ENCODE measurements around the gene FAM89A.
"Not testable (repeated sequence)": the region's sequence is repeated elsewhere in the genome, so short reads cannot be mapped to it uniquely, and the experiment has no call there.

FAM89A gene

DNA sequence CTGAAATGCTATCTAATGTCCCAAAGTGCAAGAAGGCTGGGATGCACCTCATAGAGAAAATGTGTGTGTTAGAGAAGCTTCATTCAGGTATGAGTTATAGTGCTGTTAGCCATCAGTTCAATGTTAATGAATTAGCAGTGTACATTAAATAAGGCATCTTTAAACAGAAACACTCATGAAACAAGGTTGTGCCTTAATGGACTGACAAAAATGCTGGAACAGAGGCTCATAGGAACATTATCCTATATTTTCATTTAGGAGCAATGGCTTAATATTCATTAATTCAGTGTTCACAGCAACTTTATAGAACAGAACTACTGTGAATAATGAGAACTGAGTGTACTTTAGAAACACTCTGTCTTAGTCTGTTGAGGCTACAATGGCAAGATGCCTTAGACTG, 15.2 kb upstream of the FAM89A start:
- no peak for DNase-seq (ENCODE audit: low read depth)

GRCh38 chr1:231053493-231054162, 13.6 kb upstream of the FAM89A start:
- peak; percentile 49 for DNase-seq (ENCODE audit: low read depth)

- no peak for DNase-seq (ENCODE audit: low read depth)
These were observed 12.7 kb upstream of the FAM89A start for GRCh38 chr1:231052777-231053176.

DNA sequence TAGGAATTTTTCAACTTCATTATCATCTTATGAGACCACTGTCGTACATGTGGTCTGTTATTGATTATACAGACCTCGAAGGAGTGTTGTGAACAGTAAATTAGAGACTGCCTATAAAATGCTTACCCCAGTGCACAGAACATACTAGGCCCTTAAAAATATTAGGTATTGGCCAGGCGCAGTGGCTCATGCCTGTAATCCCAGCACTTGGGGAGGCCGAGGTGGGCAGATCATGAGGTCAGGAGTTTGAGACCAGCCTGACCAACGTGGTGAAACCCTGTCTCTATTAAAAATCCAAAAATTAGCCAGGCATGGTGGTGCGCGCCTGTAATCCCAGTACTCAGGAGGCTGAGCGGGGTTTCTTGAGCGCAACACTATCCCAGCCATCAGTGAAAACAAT, 10.9 kb upstream of the FAM89A start:
- not testable (repeated sequence) for DNase-seq (ENCODE audit: low read depth)

- no peak for DNase-seq (ENCODE audit: low read depth)
These were observed 10.3 kb upstream of the FAM89A start for GRCh38 chr1:231050395-231050794.

GRCh38 chr1:231049121-231049979, 9.3 kb upstream of the FAM89A start:
- no peak for DNase-seq (ENCODE audit: low read depth)

DNA sequence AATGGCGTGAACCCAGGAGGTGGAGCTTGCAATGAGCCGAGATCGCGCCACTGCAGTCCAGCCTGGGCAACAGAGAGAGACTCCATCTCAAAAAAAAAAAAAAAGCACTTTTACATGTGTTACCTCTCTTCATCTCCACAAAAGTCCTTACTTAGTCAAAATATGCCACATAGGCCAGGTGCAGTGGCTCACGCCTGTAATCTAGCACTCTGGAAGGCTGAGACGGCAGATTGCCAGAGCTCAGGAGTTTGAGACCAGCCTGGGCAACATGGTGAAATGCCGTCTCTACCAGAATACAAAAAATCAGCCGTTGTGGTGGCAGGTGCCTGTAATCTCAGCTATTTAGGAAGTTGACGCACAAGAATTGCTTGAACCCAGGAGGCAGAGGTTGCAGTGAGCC, 8.4 kb upstream of the FAM89A start:
- not testable (repeated sequence) for DNase-seq (ENCODE audit: low read depth)

GRCh38 chr1:231047529-231047928, 7.5 kb upstream of the FAM89A start:
- DNase-seq (ENCODE audit: low read depth): not testable (repeated sequence)

GRCh38 chr1:231046730-231047395, 6.8 kb upstream of the FAM89A start:
- no peak for DNase-seq (ENCODE audit: low read depth)

DNA sequence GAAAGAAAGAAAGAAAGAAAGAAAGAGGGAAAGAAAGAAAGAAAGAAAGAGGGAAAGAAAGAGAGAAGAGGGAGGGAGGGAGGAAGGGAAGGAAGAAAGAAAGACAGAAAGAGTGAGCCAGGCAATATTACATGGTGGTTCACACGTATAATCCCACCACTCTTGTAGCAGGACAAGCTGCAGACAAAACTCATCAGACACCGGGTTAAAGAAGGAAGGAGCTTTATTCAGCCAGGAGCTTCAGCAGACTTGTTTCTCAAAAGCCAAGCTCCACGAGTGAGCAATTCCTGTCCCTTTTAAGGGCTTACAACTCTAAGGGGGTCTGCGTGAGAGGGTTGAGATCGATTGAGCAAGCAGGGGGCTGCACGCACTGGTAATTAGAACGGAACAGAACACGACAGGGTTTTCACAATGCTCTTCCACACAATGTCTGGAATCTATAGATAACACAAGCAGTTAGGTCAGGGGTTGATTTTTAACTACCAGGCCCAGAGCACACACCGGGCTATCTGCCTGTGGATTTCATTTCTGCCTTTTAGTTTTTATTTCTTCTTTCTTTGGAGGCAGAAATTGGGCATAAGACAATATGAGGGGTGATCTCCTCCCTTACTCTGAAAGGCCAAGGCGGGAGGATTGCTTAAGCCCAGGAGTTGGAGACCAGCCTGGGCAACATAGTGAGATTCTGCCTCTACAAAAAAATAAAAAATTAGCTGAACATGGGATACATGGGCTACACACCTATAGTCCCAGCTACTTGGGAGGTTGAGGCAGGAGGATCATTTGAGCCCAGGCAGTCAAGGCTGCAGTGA, 6.1 kb upstream of the FAM89A start:
- not testable (repeated sequence) for DNase-seq (ENCODE audit: low read depth)

GRCh38 chr1:231045286-231045685, 5.2 kb upstream of the FAM89A start:
- no peak for DNase-seq (ENCODE audit: low read depth)

- DNase-seq (ENCODE audit: low read depth): no peak
These were observed 4.5 kb upstream of the FAM89A start for GRCh38 chr1:231044588-231044987.

DNA sequence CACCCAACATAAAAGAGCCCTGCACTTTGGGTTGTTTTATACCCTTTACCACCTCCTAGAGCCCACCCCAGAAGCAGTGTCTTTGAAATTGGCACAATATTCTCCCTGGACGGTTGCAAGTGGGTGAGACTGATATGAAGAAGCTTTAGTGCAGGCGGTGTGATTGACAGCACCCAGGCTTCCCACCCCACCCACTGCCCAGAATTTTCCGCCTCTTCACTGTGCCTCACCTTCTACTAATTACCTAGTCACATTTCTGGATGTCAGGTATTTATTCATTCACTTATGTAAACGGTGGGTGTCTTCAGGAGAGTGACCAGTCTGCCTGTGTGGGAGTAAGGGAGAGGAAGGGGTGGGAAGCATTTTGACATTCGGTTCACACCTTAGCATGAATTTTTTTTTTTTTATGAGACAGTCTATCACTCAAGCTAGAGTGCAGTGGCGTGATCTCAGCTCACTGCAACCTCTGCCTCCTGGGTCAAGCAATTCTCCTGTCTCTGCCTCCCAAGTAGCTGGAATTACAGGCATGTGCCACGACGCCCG, 1.7 kb upstream of the FAM89A start:
- no peak for DNase-seq (ENCODE audit: low read depth)

DNA sequence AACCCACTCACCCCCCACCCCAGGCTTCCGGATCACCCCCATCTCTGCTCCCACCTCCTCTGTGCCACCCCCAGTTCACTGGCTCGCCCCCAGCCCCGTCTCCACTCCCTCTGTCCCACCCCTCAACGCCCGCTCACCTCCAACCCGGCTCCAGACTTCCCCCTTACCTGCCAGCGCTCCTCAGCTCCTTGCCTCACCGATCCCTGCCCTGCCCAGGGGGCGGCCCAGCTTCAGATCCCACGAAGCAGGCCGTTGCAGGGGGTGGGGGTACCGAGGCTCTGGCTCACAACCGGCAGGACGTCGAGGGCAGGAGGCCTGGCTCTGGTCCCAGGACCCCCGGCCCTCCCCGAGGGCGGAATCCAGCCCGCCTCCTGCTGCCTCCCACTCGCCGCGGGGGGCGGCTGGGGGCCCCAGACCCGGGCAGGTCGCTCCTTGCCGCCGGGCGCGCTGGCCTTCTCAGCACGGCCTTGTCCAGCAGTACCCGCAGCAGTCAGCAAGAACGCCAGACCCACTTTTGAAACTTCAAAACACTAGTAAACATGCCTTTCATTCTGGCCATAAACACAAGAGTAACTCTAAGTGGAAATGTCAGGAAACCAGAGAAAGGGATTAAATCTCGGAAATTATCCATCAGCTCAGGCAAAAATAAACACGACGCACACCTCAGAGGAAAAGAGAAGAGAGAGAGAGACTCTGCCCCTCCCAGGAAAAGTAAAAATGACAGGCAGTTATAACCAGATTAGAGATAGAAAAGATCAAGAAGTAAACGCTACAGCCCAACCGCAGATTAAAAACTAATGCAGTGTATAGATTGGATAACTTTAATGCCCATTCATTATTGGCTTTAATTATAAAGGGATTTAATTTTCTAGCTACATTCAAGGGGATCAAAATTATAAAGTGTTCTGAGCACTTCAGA, 1.0 kb upstream of the FAM89A start:
- DNase-seq (ENCODE audit: low read depth): no peak

DNA sequence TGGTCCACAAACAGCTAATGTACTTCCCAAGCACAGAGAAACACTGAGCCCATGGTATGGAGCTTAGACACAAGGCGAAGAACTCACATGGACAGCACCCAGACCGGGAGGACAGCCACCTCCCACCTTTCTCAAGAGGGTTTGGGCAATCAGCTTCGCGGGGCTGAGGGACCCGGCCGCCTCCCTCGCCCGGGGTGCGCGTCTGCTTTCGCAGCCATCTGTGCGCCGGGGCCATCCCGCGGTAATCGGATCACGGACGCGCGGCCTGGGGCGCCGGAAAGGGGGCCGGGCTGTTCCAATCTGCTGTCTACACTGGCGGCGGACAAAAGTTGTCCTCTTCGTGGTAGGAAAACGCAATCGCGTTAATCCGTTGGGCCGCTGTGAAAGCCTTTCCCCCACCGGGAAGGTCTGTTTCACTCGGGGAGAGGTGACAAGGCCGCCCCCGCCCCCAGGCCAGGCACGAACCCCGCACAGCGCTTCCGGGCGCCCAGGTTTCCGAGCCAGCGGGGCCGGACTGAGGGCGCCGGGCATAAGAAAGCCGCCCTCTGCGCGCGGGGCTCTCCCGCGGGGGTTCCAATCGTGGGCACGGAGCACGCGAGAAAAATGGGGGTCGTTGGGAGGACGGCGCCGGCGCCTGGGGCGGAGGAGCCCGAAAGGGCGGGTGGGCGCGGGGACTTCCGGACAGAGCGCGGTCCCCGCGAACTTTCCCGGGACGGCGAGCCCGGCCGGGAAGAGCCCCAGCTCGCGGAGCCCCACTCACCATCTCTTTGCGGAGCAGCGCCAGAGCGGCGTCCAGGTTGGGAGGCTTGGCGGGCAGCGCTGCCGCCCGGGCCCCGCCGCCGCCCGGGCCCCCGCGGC, 664 bp downstream of the FAM89A start:
- no peak for DNase-seq (ENCODE audit: low read depth)

GRCh38 chr1:231037585-231038517, 2.2 kb downstream of the FAM89A start:
- no peak for DNase-seq (ENCODE audit: low read depth)

- DNase-seq (ENCODE audit: low read depth): no peak
These were observed 3.6 kb downstream of the FAM89A start for GRCh38 chr1:231036416-231036815.

GRCh38 chr1:231035799-231036198, 4.3 kb downstream of the FAM89A start:
- no peak for DNase-seq (ENCODE audit: low read depth)

DNA sequence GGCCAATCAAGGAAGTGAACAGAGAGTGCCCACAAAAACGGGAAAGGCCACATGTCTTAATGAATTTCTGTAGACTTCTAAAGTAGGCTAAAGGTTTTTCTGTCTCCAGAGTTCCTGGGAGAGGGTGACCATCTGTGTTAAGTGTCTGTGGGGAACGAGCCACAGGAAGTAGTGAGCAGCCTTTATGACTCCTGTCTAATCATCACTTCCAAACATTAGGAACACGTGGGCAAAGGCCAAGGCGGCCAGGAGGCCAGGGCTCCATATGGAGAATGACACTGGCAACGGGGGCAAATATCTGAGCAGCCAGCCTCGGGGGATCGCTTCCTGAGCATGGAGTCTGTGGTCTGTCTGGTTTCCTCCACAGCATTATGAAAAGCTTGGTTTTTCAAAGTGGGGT, 7.1 kb downstream of the FAM89A start:
- DNase-seq (ENCODE audit: low read depth): no peak
